Measurements from ENCODE around the gene ERCC2.

Gene ERCC2

GRCh38 chr19:45352471-45352870 is 17.9 kb downstream of the ERCC2 start:
- Histone ChIP-seq H3K4me1 (ENCODE audit: insufficient read depth, low read length) (no peaks in the 10 kb centered on the region), H3K4me3 (ENCODE audit: low read length) (no peak overlapping the region), H3K27me3 (ENCODE audit: insufficient read depth, low read length) (no peaks in the 10 kb centered on the region), H3K27ac (ENCODE audit: low read depth, low read length) (no peak overlapping the region), H3K36me3 (ENCODE audit: insufficient read depth, low read length) (peaks cover 81% of the 10 kb centered on the region), H3K9me3 (ENCODE audit: insufficient read depth, low read depth, low read length) (no peaks in the 10 kb centered on the region), H3K9ac (ENCODE audit: low read depth, low read length) (no peak overlapping the region)
- 97% methylated on average over 20 of the region's 20 CpGs for WGBS

DNA sequence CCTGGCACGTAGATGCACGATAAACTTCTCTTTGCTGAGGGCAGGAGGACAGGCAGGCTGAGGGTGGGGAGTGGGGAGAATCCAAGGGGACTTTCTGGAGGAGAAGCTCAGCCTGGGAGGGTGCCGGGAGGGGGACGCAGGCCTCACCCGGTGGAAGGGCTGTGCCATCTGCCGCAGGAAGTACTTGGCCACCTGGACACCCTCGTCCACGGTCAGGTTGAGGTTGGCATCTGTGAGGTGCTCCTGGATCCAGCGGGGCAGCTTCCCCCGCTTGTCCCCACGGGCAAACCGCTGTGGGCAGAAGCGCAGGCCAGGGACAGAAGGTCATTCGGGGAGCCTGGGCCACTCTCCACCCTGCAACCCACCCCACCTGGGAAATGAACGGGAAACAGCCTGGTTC is 18.3 kb downstream of the ERCC2 start:
- H3K9ac ChIP-seq (ENCODE audit: low read depth, low read length), result no peak overlapping the region
- no peaks in the 10 kb centered on the region for H3K4me1 ChIP-seq (ENCODE audit: insufficient read depth, low read length)
- H3K4me3 ChIP-seq (ENCODE audit: low read length), result no peak overlapping the region
- H3K27me3 ChIP-seq (ENCODE audit: insufficient read depth, low read length), result no peaks in the 10 kb centered on the region
- 91% methylated on average over 15 of the region's 15 CpGs for WGBS
- no peak overlapping the region for H3K27ac ChIP-seq (ENCODE audit: low read depth, low read length)
- peaks cover 76% of the 10 kb centered on the region for H3K36me3 ChIP-seq (ENCODE audit: insufficient read depth, low read length)
- no peaks in the 10 kb centered on the region for H3K9me3 ChIP-seq (ENCODE audit: insufficient read depth, low read depth, low read length)

GRCh38 chr19:45351401-45351952 is 18.9 kb downstream of the ERCC2 start:
- Histone ChIP-seq H3K27ac (ENCODE audit: low read depth, low read length) (no peak overlapping the region), H3K4me3 (ENCODE audit: low read length) (no peak overlapping the region), H3K9ac (ENCODE audit: low read depth, low read length) (no peak overlapping the region), H3K9me3 (ENCODE audit: insufficient read depth, low read depth, low read length) (no peaks in the 10 kb centered on the region), H3K4me1 (ENCODE audit: insufficient read depth, low read length) (no peaks in the 10 kb centered on the region), H3K36me3 (ENCODE audit: insufficient read depth, low read length) (peaks cover 71% of the 10 kb centered on the region), H3K27me3 (ENCODE audit: insufficient read depth, low read length) (no peaks in the 10 kb centered on the region)
- whole genome bisulfite sequencing, result 94% methylated on average over 13 of the region's 13 CpGs

DNA sequence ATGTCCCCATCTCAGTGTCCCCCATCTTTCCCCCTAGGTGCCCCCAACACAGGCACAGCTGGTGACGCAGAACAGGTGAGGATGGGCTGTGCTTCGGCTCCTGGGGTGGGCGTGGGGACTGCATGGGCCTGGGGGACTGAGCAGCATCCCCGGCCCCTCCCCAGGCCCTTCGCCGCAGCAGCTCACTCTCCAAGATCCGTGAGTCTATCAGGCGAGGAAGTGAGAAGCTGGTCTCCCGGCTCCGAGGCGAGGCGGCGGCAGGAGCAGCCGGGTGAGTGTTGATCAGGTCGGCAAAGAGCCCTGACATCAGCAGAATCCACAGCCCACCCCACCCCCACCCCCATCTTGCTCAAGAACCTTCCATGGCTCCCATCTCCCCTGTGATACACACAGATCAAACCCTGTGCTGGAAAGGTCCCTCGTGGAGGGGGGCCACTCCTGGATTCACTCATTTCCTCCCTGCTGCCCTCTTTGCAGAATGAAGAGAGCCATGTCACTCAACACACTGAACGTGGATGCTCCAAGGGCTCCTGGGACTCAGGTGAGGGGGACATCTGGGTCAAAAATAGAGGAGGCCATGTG is 19.8 kb downstream of the ERCC2 start:
- Histone ChIP-seq H3K27ac (ENCODE audit: low read depth, low read length) (no peak overlapping the region), H3K4me3 (ENCODE audit: low read length) (no peak overlapping the region), H3K36me3 (ENCODE audit: insufficient read depth, low read length) (peaks cover 62% of the 10 kb centered on the region), H3K27me3 (ENCODE audit: insufficient read depth, low read length) (no peaks in the 10 kb centered on the region), H3K4me1 (ENCODE audit: insufficient read depth, low read length) (no peaks in the 10 kb centered on the region), H3K9ac (ENCODE audit: low read depth, low read length) (no peak overlapping the region), H3K9me3 (ENCODE audit: insufficient read depth, low read depth, low read length) (no peaks in the 10 kb centered on the region)
- 93% methylated on average over 17 of the region's 17 CpGs for WGBS

GRCh38 chr19:45349430-45349941 is 20.9 kb downstream of the ERCC2 start:
- no peak overlapping the region for H3K9ac ChIP-seq (ENCODE audit: low read depth, low read length)
- H3K27me3 ChIP-seq (ENCODE audit: insufficient read depth, low read length), result no peaks in the 10 kb centered on the region
- H3K4me1 ChIP-seq (ENCODE audit: insufficient read depth, low read length), result no peaks in the 10 kb centered on the region
- H3K27ac ChIP-seq (ENCODE audit: low read depth, low read length), result no peak overlapping the region
- H3K4me3 ChIP-seq (ENCODE audit: low read length), result no peak overlapping the region
- H3K9me3 ChIP-seq (ENCODE audit: insufficient read depth, low read depth, low read length), result no peaks in the 10 kb centered on the region
- 94% methylated on average over 17 of the region's 17 CpGs for WGBS
- peaks cover 51% of the 10 kb centered on the region for H3K36me3 ChIP-seq (ENCODE audit: insufficient read depth, low read length)

DNA sequence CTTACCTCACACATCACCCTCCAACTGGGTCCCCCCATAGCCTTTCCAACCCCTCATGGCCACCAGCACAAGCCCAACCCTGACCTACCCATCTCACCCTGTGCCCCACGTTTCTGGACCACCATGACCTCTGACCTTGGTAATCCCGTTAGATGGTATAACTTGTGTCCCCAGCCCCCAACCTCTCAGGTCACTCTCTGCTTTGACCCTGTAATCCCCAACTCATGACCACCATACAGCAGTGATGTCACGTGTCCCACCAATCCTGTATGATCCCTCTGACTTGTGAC is 21.3 kb downstream of the ERCC2 start:
- no peaks in the 10 kb centered on the region for H3K9me3 ChIP-seq (ENCODE audit: insufficient read depth, low read depth, low read length)
- peaks cover 47% of the 10 kb centered on the region for H3K36me3 ChIP-seq (ENCODE audit: insufficient read depth, low read length)
- no peak overlapping the region for H3K4me3 ChIP-seq (ENCODE audit: low read length)
- no peaks in the 10 kb centered on the region for H3K4me1 ChIP-seq (ENCODE audit: insufficient read depth, low read length)
- no peak overlapping the region for H3K9ac ChIP-seq (ENCODE audit: low read depth, low read length)
- WGBS, result 93% methylated on average over 3 of the region's 3 CpGs
- H3K27ac ChIP-seq (ENCODE audit: low read depth, low read length), result no peak overlapping the region
- no peaks in the 10 kb centered on the region for H3K27me3 ChIP-seq (ENCODE audit: insufficient read depth, low read length)

DNA sequence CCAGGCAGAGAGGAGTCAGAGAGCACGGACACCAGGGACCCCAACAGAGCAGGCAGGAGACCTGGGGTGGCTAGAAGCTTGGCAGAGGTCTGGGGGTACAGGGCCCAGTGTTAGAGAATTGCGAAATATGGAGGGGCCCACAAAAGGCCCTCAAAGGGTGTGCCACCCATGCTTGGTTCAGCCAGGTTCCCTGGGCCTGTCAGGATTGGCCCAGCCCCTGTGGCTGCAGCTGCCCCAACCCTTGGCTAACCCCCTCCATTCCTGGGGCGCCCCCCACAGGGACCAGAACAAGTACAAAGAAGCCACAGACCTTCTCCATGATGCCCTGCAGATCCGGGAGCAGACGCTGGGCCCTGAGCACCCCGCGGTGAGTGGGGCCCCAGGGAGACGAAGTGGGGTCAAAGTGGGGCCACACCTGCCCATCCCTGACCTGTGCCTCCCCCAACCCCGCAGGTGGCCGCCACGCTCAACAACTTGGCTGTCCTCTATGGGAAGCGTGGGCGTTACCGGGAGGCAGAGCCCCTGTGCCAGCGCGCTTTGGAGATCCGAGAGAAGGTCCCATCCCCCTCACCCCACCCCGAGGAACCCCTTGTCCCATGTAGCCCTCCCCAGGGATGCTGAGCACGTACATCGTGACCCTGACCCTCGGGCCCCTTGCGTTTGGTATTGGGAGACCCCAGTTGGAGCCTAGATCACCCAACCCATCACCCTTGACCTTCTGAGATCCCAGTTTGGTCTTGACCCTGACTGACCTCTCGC is 21.8 kb downstream of the ERCC2 start:
- WGBS, result 90% methylated on average over 23 of the region's 23 CpGs

DNA sequence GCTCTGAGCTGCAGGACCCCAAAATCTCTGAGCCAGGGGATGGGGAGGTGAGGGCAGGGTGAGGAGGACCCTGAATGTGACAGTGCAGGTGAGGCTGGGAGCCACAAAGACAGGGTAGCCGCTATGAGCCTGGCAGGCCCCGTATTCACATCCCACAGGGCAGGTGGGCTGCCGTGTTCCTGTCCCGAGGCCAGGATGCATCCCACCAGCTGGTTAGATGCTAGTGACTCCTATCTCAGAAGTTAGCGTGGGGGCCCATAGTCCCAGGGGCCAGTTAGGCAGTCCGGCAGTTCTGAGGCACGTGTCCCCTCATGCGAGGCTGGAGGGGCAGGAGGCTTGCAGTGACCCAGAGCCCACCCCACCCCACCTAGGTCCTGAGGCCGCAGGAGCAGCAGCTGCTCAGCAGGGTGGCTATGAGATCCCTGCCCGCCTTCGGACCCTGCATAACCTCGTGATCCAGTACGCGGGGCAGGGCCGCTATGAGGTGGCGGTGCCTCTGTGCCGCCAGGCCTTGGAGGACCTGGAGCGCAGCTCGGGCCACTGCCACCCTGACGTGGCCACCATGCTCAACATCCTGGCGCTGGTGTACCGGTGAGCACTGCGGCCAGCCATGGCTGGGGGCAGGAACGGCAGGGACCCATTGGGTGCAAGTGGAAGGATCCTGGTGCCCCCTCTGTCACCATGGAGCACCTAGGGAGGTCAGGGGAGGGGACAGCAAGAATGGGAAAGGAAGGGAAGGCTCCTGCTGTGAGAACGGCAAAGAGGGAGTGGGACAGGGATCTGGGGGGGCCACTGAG is 22.6 kb downstream of the ERCC2 start:
- Histone ChIP-seq H3K4me1 (ENCODE audit: insufficient read depth, low read length) (no peaks in the 10 kb centered on the region), H3K4me3 (ENCODE audit: low read length) (no peak overlapping the region), H3K9ac (ENCODE audit: low read depth, low read length) (no peak overlapping the region), H3K36me3 (ENCODE audit: insufficient read depth, low read length) (peaks cover 34% of the 10 kb centered on the region), H3K27ac (ENCODE audit: low read depth, low read length) (no peak overlapping the region), H3K9me3 (ENCODE audit: insufficient read depth, low read depth, low read length) (no peaks in the 10 kb centered on the region), H3K27me3 (ENCODE audit: insufficient read depth, low read length) (no peaks in the 10 kb centered on the region; the same call in 1 of the 2 replicates)
- WGBS, result 85% methylated on average over 25 of the region's 25 CpGs

More for the DNA sequence above, 21.8 kb downstream of the ERCC2 start:
- peaks cover 42% of the 10 kb centered on the region for H3K36me3 ChIP-seq (ENCODE audit: insufficient read depth, low read length)
- no peak overlapping the region for H3K4me3 ChIP-seq (ENCODE audit: low read length)
- H3K9me3 ChIP-seq (ENCODE audit: insufficient read depth, low read depth, low read length), result no peaks in the 10 kb centered on the region
- no peaks in the 10 kb centered on the region for H3K4me1 ChIP-seq (ENCODE audit: insufficient read depth, low read length)
- H3K27me3 ChIP-seq (ENCODE audit: insufficient read depth, low read length), result no peaks in the 10 kb centered on the region
- H3K27ac ChIP-seq (ENCODE audit: low read depth, low read length), result no peak overlapping the region
- no peak overlapping the region for H3K9ac ChIP-seq (ENCODE audit: low read depth, low read length)

GRCh38 chr19:45346449-45346848 is 23.9 kb downstream of the ERCC2 start:
- H3K27ac ChIP-seq (ENCODE audit: low read depth, low read length), result no peak overlapping the region
- H3K36me3 ChIP-seq (ENCODE audit: insufficient read depth, low read length), result peaks cover 21% of the 10 kb centered on the region
- H3K9me3 ChIP-seq (ENCODE audit: insufficient read depth, low read depth, low read length), result no peaks in the 10 kb centered on the region
- no peaks in the 10 kb centered on the region for H3K4me1 ChIP-seq (ENCODE audit: insufficient read depth, low read length)
- 60% methylated on average over 27 of the region's 27 CpGs for WGBS
- H3K4me3 ChIP-seq (ENCODE audit: low read length), result no peak overlapping the region
- H3K27me3 ChIP-seq (ENCODE audit: insufficient read depth, low read length), result peaks cover 9% of the 10 kb centered on the region
- no peak overlapping the region for H3K9ac ChIP-seq (ENCODE audit: low read depth, low read length)

- no peak overlapping the region for H3K27ac ChIP-seq (ENCODE audit: low read depth, low read length)
- no peaks in the 10 kb centered on the region for H3K4me1 ChIP-seq (ENCODE audit: insufficient read depth, low read length)
- 89% methylated on average over 15 of the region's 15 CpGs for WGBS
- no peak overlapping the region for H3K4me3 ChIP-seq (ENCODE audit: low read length)
- H3K27me3 ChIP-seq (ENCODE audit: insufficient read depth, low read length), result peaks cover 17% of the 10 kb centered on the region
- H3K9ac ChIP-seq (ENCODE audit: low read depth, low read length), result no peak overlapping the region
- H3K9me3 ChIP-seq (ENCODE audit: insufficient read depth, low read depth, low read length), result no peaks in the 10 kb centered on the region
- H3K36me3 ChIP-seq (ENCODE audit: insufficient read depth, low read length), result peaks cover 11% of the 10 kb centered on the region
Measured at GRCh38 chr19:45345506-45345860, 24.9 kb downstream of the ERCC2 start.

All from HUES64 (cell line).